GM23338 (cell line): ENCODE data around the gene TMPRSS13. TPM values are rescaled to one million over a fixed set of nuclear protein-coding genes. Genes with fewer than 3 reads are reported as not detected.
A peak's percentile ranks its signal among the peaks of the same experiment; 100 is the strongest.

Source experiments
- ATAC-seq: fragments of 200-7000 bp; cut with Tn5 transposase; 3 replicates; pipeline ENCODE4 v1.9.1; 2020
- DNase-seq: peaks from one replicate; pipeline ENCODE4 v3.0.0-alpha.2; 2015; ENCODE audit warnings: low spot score
- H2AFZ ChIP-seq: fragments of 200-600 bp; sonication (generic); 2 replicates; pipeline ENCODE4 v1.8.0; 2016; ENCODE audit warnings: antibody characterized with exemption, mild to moderate bottlenecking, moderate library complexity
- H3F3A ChIP-seq: fragments of 200-600 bp; sonication (generic); replicated peaks from 2 replicates; pipeline ENCODE4 v1.8.0; 2017; ENCODE audit warnings: antibody characterized with exemption, mixed run types, low read depth
- H3K27ac ChIP-seq: fragments of 200-600 bp; sonication (generic); 2 replicates; pipeline ENCODE4 v1.6.1; 2016; ENCODE audit warnings: low read depth
- H3K27me3 ChIP-seq: fragments of 200-600 bp; sonication (generic); 2 replicates; pipeline ENCODE4 v1.8.0; 2016; ENCODE audit warnings: mild to moderate bottlenecking, mixed run types, moderate library complexity; ENCODE audit not compliant: insufficient read depth
- H3K36me3 ChIP-seq: fragments of 200-600 bp; sonication (generic); 2 replicates; pipeline ENCODE4 v1.8.0; 2016; ENCODE audit warnings: mild to moderate bottlenecking; ENCODE audit not compliant: insufficient read depth
- H3K4me1 ChIP-seq: fragments of 200-600 bp; sonication (generic); 2 replicates; pipeline ENCODE4 v1.8.0; 2016; ENCODE audit warnings: mild to moderate bottlenecking, moderate library complexity; ENCODE audit not compliant: insufficient read depth
- H3K4me2 ChIP-seq: fragments of 200-600 bp; sonication (generic); 2 replicates; pipeline ENCODE4 v1.7.1; 2017; ENCODE audit warnings: mixed run types
- H3K4me3 ChIP-seq: fragments of 200-600 bp; sonication (generic); 2 replicates; pipeline ENCODE4 v1.6.1; 2016; ENCODE audit warnings: mixed run types
- H3K79me2 ChIP-seq: fragments of 200-600 bp; sonication (generic); replicated peaks from 2 replicates; pipeline ENCODE4 v1.8.0; 2017; ENCODE audit warnings: mild to moderate bottlenecking; ENCODE audit not compliant: insufficient read depth
- H3K9me2 ChIP-seq: fragments of 200-600 bp; sonication (generic); 2 replicates; pipeline ENCODE4 v1.8.0; 2017; ENCODE audit not compliant: insufficient read depth
- H4K20me1 ChIP-seq: fragments of 200-600 bp; sonication (generic); replicated peaks from 2 replicates; pipeline ENCODE4 v1.8.0; 2017; ENCODE audit warnings: mild to moderate bottlenecking; ENCODE audit not compliant: insufficient read depth
- H3K27ac Mint-ChIP-seq: 2 replicates; pipeline ENCODE4 v1.8.0; 2020; ENCODE audit warnings: inconsistent platforms, mild to moderate bottlenecking, moderate library complexity, mixed read lengths
- H3K27me3 Mint-ChIP-seq: 3 replicates; pipeline ENCODE4 v1.8.0; 2022; ENCODE audit warnings: low read depth, mild to moderate bottlenecking, moderate library complexity, mixed read lengths, inconsistent platforms; ENCODE audit not compliant: insufficient read depth, poor library complexity
- H3K36me3 Mint-ChIP-seq: 3 replicates; pipeline ENCODE4 v1.8.0; 2021; ENCODE audit warnings: low read depth, mild to moderate bottlenecking, inconsistent platforms, moderate library complexity, mixed read lengths
- H3K4me1 Mint-ChIP-seq: 3 replicates; pipeline ENCODE4 v1.8.0; 2020; ENCODE audit warnings: mild to moderate bottlenecking, inconsistent platforms, mixed read lengths
- H3K4me3 Mint-ChIP-seq: 3 replicates; pipeline ENCODE4 v1.8.0; 2021; ENCODE audit warnings: moderate library complexity, mild to moderate bottlenecking, inconsistent platforms, mixed read lengths
- H3K9me3 Mint-ChIP-seq: 3 replicates; pipeline ENCODE4 v1.8.0; 2020; ENCODE audit warnings: moderate library complexity, mild to moderate bottlenecking, inconsistent platforms, mixed read lengths
- CREB1 ChIP-seq: fragments of 250-450 bp; sonication (Bioruptor Pico); IDR thresholded peaks from 2 replicates; pipeline ENCODE4 v1.5.0; 2020; ENCODE audit warnings: low read depth, mild to moderate bottlenecking, moderate library complexity
- CTCF ChIP-seq, 2 experiments: fragments of 200-600 bp in 1 of 2; sonication (generic) in 1 of 2; conservative IDR thresholded peaks; 2 replicates each; pipeline versions ENCODE4 v1.5.1 to v1.6.1; 2016 to 2017; ENCODE audit warnings: antibody characterized with exemption in 2 of 2, low read depth in 2 of 2, mild to moderate bottlenecking in 2 of 2, moderate library complexity in 1 of 2
- EZH2 ChIP-seq: fragments of 200-600 bp; sonication (generic); IDR thresholded peaks from one replicate; pipeline ENCODE4 v1.8.0; 2017; ENCODE audit warnings: antibody characterized with exemption, mild to moderate bottlenecking, low read depth; ENCODE audit not compliant: unreplicated experiment
- EZH2phosphoT487 ChIP-seq: fragments of 200-600 bp; sonication (generic); IDR thresholded peaks from one replicate; pipeline ENCODE4 v1.8.1; 2018; ENCODE audit warnings: antibody characterized with exemption; ENCODE audit not compliant: unreplicated experiment
- JUNB ChIP-seq: IDR thresholded peaks from one replicate; pipeline ENCODE4 v1.6.1; 2016; ENCODE audit warnings: antibody characterized with exemption; ENCODE audit not compliant: unreplicated experiment
- NANOG ChIP-seq: IDR thresholded peaks from 2 replicates; pipeline ENCODE4 v1.6.1; 2016; ENCODE audit warnings: antibody characterized with exemption, borderline replicate concordance
- POLR2AphosphoS5 ChIP-seq: IDR thresholded peaks from 2 replicates; pipeline ENCODE4 v1.6.1; 2016; ENCODE audit warnings: antibody characterized with exemption, low read depth
- STAT1 ChIP-seq: IDR thresholded peaks from one replicate; pipeline ENCODE4 v1.6.1; 2016; ENCODE audit warnings: antibody characterized with exemption; ENCODE audit not compliant: unreplicated experiment
- ZNF114 ChIP-seq: fragments of 250-450 bp; sonication (Bioruptor Pico); IDR thresholded peaks from 2 replicates; pipeline ENCODE4 v1.5.0; 2020; ENCODE audit warnings: mild to moderate bottlenecking, moderate library complexity
- ZNF331 ChIP-seq: fragments of 250-450 bp; sonication (Bioruptor Pico); IDR thresholded peaks from 2 replicates; pipeline ENCODE4 v1.5.0; 2020; ENCODE audit warnings: low read depth, mild to moderate bottlenecking, moderate library complexity
- polyA plus RNA-seq: library from polyadenylated mRNA; unstranded; fragments of >200 nt; fragmentation: Nextera tagmentation; extraction: Ambion mirVana; gene quantifications from 2 replicates; pipeline ENCODE4 v1.2.1, GENCODE V29; 2016
- total RNA-seq: library from RNA; depleted of rRNA; stranded (reverse); fragments of >200 nt; shearing (Covaris generic); gene quantifications from 2 replicates; pipeline ENCODE4 v1.2.3, GENCODE V29; 2014
- TF ChIP-seq, protein P1 (sequence below): fragments of 250-450 bp; sonication (Bioruptor Pico); IDR thresholded peaks from 2 replicates; pipeline ENCODE4 v1.5.0; 2020; ENCODE audit warnings: mild to moderate bottlenecking, moderate library complexity
- TF ChIP-seq, protein P2 (sequence below): IDR thresholded peaks from one replicate; pipeline ENCODE4 v1.6.1; 2018; ENCODE audit warnings: antibody characterized with exemption; ENCODE audit not compliant: unreplicated experiment
- TF ChIP-seq, protein P3 (sequence below): IDR thresholded peaks from 2 replicates; pipeline ENCODE4 v1.6.1; 2016; ENCODE audit warnings: antibody characterized with exemption

Gene TMPRSS13
- total and polyA plus RNA-seq, 2 experiments from 2014 or later = 0.31 TPM; not detected in 1

DNA sequence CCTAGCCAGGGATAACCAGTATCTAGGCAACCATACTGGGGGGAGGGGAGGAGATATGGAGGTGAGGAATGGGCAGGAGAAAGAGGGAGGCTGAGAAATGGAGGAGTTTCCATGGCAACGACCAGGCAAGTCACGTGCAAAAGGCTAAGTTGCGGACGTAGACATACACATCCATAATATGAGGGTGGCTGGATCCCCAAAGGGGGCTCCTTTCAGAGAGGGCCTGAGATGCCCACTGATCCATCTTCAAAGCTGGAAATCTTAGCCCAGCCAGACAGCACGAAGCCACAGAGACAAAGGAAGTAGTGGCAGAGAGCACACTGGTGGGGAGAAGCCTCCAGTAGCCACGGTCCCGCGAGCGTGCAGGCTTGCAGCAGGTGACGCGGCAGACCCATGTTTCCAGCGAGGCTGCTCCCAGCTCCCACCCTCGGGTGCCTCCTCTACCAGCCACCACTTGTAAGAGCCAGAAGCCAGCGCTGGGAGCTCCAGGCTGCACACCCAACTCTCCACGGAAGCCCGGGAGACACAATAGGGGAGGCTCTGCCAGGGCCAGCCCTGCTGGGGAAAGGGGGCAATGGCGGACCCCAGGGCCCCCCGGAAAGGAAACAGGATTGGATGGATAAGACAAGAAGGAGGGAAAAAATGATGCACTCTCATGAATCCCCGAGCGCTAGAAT is 53.7 kb downstream of the TMPRSS13 start:
- DNase-seq (peak; percentile 73), ATAC-seq (peak; percentile 2)
- Histone ChIP-seq H3K27ac (no peak overlapping the region), H4K20me1 (peaks cover 7% of the 10 kb centered on the region; the same call in 1 of the 2 replicates), H3K79me2 (peaks cover 13% of the 10 kb centered on the region; the same call in 1 of the 2 replicates), H3K4me3 (peak overlapping the region; percentile 91), H2AFZ (peak overlapping the region; percentile 95), H3K4me1 (peaks cover 28% of the 10 kb centered on the region), H3K27me3 (peaks cover 41% of the 10 kb centered on the region), H3K9me2 (no peaks in the 10 kb centered on the region), H3K4me2 (peak overlapping the region; percentile 99), H3K36me3 (no peaks in the 10 kb centered on the region), H3F3A (no peaks in the 10 kb centered on the region; the same call in 1 of the 2 replicates)
- H3K9me3 Mint-ChIP-seq = no peaks in the 10 kb centered on the region
- peaks cover 42% of the 10 kb centered on the region for H3K4me1 Mint-ChIP-seq
- H3K36me3 Mint-ChIP-seq = no peaks in the 10 kb centered on the region
- peaks cover 18% of the 10 kb centered on the region for H3K27me3 Mint-ChIP-seq
- TF ChIP-seq CTCF (conservative IDR thresholded peaks at IDR 0.05; ENCODE audit: low read depth in 2 of 2) = no peak
- TF ChIP-seq EZH2 = no peak
- TF ChIP-seq, protein P1, sequence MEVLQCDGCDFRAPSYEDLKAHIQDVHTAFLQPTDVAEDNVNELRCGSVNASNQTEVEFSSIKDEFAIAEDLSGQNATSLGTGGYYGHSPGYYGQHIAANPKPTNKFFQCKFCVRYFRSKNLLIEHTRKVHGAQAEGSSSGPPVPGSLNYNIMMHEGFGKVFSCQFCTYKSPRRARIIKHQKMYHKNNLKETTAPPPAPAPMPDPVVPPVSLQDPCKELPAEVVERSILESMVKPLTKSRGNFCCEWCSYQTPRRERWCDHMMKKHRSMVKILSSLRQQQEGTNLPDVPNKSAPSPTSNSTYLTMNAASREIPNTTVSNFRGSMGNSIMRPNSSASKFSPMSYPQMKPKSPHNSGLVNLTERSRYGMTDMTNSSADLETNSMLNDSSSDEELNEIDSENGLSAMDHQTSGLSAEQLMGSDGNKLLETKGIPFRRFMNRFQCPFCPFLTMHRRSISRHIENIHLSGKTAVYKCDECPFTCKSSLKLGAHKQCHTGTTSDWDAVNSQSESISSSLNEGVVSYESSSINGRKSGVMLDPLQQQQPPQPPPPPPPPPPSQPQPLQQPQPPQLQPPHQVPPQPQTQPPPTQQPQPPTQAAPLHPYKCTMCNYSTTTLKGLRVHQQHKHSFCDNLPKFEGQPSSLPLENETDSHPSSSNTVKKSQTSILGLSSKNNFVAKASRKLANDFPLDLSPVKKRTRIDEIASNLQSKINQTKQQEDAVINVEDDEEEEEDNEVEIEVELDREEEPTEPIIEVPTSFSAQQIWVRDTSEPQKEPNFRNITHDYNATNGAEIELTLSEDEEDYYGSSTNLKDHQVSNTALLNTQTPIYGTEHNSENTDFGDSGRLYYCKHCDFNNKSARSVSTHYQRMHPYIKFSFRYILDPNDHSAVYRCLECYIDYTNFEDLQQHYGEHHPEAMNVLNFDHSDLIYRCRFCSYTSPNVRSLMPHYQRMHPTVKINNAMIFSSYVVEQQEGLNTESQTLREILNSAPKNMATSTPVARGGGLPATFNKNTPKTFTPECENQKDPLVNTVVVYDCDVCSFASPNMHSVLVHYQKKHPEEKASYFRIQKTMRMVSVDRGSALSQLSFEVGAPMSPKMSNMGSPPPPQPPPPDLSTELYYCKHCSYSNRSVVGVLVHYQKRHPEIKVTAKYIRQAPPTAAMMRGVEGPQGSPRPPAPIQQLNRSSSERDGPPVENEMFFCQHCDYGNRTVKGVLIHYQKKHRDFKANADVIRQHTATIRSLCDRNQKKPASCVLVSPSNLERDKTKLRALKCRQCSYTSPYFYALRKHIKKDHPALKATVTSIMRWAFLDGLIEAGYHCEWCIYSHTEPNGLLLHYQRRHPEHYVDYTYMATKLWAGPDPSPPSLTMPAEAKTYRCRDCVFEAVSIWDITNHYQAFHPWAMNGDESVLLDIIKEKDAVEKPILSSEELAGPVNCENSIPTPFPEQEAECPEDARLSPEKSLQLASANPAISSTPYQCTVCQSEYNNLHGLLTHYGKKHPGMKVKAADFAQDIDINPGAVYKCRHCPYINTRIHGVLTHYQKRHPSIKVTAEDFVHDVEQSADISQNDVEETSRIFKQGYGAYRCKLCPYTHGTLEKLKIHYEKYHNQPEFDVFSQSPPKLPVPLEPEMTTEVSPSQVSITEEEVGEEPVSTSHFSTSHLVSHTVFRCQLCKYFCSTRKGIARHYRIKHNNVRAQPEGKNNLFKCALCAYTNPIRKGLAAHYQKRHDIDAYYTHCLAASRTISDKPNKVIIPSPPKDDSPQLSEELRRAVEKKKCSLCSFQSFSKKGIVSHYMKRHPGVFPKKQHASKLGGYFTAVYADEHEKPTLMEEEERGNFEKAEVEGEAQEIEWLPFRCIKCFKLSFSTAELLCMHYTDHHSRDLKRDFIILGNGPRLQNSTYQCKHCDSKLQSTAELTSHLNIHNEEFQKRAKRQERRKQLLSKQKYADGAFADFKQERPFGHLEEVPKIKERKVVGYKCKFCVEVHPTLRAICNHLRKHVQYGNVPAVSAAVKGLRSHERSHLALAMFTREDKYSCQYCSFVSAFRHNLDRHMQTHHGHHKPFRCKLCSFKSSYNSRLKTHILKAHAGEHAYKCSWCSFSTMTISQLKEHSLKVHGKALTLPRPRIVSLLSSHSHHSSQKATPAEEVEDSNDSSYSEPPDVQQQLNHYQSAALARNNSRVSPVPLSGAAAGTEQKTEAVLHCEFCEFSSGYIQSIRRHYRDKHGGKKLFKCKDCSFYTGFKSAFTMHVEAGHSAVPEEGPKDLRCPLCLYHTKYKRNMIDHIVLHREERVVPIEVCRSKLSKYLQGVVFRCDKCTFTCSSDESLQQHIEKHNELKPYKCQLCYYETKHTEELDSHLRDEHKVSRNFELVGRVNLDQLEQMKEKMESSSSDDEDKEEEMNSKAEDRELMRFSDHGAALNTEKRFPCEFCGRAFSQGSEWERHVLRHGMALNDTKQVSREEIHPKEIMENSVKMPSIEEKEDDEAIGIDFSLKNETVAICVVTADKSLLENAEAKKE = no peak
- TF ChIP-seq NANOG = no peak
- TF ChIP-seq ZNF331 (CRISPR knock-in tag) = no peak
- TF ChIP-seq POLR2AphosphoS5 = no peak
- TF ChIP-seq STAT1 = no peak
- TF ChIP-seq EZH2phosphoT487 = no peak
- TF ChIP-seq JUNB = no peak
- TF ChIP-seq, protein P2, sequence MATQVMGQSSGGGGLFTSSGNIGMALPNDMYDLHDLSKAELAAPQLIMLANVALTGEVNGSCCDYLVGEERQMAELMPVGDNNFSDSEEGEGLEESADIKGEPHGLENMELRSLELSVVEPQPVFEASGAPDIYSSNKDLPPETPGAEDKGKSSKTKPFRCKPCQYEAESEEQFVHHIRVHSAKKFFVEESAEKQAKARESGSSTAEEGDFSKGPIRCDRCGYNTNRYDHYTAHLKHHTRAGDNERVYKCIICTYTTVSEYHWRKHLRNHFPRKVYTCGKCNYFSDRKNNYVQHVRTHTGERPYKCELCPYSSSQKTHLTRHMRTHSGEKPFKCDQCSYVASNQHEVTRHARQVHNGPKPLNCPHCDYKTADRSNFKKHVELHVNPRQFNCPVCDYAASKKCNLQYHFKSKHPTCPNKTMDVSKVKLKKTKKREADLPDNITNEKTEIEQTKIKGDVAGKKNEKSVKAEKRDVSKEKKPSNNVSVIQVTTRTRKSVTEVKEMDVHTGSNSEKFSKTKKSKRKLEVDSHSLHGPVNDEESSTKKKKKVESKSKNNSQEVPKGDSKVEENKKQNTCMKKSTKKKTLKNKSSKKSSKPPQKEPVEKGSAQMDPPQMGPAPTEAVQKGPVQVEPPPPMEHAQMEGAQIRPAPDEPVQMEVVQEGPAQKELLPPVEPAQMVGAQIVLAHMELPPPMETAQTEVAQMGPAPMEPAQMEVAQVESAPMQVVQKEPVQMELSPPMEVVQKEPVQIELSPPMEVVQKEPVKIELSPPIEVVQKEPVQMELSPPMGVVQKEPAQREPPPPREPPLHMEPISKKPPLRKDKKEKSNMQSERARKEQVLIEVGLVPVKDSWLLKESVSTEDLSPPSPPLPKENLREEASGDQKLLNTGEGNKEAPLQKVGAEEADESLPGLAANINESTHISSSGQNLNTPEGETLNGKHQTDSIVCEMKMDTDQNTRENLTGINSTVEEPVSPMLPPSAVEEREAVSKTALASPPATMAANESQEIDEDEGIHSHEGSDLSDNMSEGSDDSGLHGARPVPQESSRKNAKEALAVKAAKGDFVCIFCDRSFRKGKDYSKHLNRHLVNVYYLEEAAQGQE = no peak
- no peak for TF ChIP-seq CREB1
- TF ChIP-seq, protein P3, sequence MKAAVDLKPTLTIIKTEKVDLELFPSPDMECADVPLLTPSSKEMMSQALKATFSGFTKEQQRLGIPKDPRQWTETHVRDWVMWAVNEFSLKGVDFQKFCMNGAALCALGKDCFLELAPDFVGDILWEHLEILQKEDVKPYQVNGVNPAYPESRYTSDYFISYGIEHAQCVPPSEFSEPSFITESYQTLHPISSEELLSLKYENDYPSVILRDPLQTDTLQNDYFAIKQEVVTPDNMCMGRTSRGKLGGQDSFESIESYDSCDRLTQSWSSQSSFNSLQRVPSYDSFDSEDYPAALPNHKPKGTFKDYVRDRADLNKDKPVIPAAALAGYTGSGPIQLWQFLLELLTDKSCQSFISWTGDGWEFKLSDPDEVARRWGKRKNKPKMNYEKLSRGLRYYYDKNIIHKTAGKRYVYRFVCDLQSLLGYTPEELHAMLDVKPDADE = no peak
- no peak for TF ChIP-seq ZNF114
- no peak overlapping the region for H3K27ac Mint-ChIP-seq
- peak overlapping the region; percentile 97 for H3K4me3 Mint-ChIP-seq
